GM23248 (cell line): ENCODE data around the gene APLF.

Experiments
- EZH2 ChIP-seq: fragments of 200-600 bp; sonication (generic); IDR thresholded peaks from 2 replicates; pipeline ENCODE4 v1.6.1; 2018; ENCODE audit warnings: antibody characterized with exemption, mild to moderate bottlenecking; ENCODE audit not compliant: insufficient read depth, poor library complexity, severe bottlenecking
- EZH2phosphoT487 ChIP-seq: fragments of 200-600 bp; sonication (generic); IDR thresholded peaks from 2 replicates; pipeline ENCODE4 v1.6.1; 2018; ENCODE audit warnings: antibody characterized with exemption, moderate library complexity, mild to moderate bottlenecking, low read depth; ENCODE audit not compliant: insufficient read depth

- TF ChIP-seq EZH2: no peak
- no peak for TF ChIP-seq EZH2phosphoT487
Measured at GRCh38 chr2:68431316-68431972, 35.9 kb upstream of the APLF start.
